ENCODE measurements around the gene DOCK8. TPM values are rescaled to one million over a fixed set of nuclear protein-coding genes. Genes with fewer than 3 reads are reported as not detected.

Gene DOCK8
- total RNA-seq, 1 donor from 2014 or later = 4.4 TPM

DNA sequence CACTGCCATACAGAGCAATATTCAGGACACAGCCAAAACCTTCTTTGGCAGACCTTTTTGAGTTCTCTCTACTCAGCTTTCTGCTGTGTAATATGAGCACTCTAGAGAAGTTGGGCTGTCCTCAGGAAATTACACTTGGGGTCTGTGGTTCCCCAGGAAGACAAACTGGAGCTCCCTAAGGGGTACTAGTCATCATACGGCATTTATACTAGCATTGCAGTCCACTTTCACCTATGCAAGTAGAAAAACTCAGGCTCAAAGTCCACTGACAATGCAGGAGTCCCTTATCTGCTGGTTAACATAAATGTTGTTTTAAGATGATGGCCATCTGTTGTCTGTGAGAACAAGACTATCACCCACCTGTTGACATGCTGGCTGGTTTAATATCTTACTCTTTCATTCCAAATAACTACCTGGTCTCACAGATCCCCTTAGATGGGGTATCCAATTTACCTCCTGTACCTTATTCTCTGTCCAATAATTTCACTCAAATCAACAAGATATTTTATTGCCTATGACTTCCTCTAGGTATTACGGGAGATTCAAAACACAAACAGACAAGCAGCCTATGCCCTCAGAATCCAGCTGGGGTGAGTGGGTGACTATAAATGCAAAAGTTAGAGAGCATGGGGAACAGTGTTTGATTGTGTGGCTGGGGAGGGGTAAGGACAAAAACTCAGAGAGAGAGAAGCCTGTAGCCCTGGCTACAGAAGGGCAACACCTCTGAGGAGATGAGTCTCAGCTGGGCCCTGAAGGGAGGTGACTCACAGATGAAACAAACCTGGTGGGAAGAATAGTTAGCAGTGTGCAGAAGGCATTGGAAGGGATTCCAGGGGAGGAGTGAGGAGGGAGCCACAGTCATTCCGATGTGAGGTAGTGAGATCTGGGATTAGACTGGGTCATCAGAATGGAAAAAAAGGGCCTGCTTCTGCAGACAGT, 10.2 kb downstream of the DOCK8 start:
- no peaks in the 10 kb centered on the region for H3K4me1 ChIP-seq (ENCODE audit: insufficient read depth, low read length)
- TF ChIP-seq EZH2 (IDR thresholded peaks at IDR 0.05; ENCODE audit: insufficient read depth, low read length) = no peak
- TF ChIP-seq, protein P1, sequence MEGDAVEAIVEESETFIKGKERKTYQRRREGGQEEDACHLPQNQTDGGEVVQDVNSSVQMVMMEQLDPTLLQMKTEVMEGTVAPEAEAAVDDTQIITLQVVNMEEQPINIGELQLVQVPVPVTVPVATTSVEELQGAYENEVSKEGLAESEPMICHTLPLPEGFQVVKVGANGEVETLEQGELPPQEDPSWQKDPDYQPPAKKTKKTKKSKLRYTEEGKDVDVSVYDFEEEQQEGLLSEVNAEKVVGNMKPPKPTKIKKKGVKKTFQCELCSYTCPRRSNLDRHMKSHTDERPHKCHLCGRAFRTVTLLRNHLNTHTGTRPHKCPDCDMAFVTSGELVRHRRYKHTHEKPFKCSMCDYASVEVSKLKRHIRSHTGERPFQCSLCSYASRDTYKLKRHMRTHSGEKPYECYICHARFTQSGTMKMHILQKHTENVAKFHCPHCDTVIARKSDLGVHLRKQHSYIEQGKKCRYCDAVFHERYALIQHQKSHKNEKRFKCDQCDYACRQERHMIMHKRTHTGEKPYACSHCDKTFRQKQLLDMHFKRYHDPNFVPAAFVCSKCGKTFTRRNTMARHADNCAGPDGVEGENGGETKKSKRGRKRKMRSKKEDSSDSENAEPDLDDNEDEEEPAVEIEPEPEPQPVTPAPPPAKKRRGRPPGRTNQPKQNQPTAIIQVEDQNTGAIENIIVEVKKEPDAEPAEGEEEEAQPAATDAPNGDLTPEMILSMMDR (IDR thresholded peaks at IDR 0.05; ENCODE audit: insufficient read depth, low read depth, low read length) = no peak
- H3K4me3 Mint-ChIP-seq (ENCODE audit: unreplicated experiment) = no peak overlapping the region
- H3K9me3 ChIP-seq (ENCODE audit: insufficient read depth, low read depth, low read length) = no peaks in the 10 kb centered on the region
- peaks cover 2% of the 10 kb centered on the region for H3K4me1 Mint-ChIP-seq (ENCODE audit: low read depth, unreplicated experiment)
- no peaks in the 10 kb centered on the region for H3K36me3 Mint-ChIP-seq (ENCODE audit: low read depth, unreplicated experiment)
- no peak for FAIRE-seq
- no peak overlapping the region for H3K27ac Mint-ChIP-seq (ENCODE audit: unreplicated experiment)
- H2AFZ ChIP-seq (ENCODE audit: low read depth, low read length) = no peak overlapping the region
- no peak overlapping the region for H3K4me2 ChIP-seq (ENCODE audit: low read length)
- H3K4me3 ChIP-seq (ENCODE audit: insufficient read depth, low read depth, low read length) = no peak overlapping the region
- H3K27me3 ChIP-seq (ENCODE audit: insufficient read depth, low read length) = no peaks in the 10 kb centered on the region
- H3K27me3 Mint-ChIP-seq (ENCODE audit: low read depth, unreplicated experiment) = no peaks in the 10 kb centered on the region
- H3K9ac ChIP-seq (ENCODE audit: low read length) = no peak overlapping the region
- no peak for DNase-seq (ENCODE audit: low read depth)
- no peak overlapping the region for H3K27ac ChIP-seq (ENCODE audit: low read depth, low read length)
- H3K79me2 ChIP-seq (ENCODE audit: insufficient read depth, low read length) = no peaks in the 10 kb centered on the region
- no peaks in the 10 kb centered on the region for H3K9me3 Mint-ChIP-seq (ENCODE audit: unreplicated experiment)
- no peaks in the 10 kb centered on the region for H4K20me1 ChIP-seq (ENCODE audit: insufficient read depth, low read length)
- no peaks in the 10 kb centered on the region for H3K36me3 ChIP-seq (ENCODE audit: insufficient read depth, low read length)

DNA sequence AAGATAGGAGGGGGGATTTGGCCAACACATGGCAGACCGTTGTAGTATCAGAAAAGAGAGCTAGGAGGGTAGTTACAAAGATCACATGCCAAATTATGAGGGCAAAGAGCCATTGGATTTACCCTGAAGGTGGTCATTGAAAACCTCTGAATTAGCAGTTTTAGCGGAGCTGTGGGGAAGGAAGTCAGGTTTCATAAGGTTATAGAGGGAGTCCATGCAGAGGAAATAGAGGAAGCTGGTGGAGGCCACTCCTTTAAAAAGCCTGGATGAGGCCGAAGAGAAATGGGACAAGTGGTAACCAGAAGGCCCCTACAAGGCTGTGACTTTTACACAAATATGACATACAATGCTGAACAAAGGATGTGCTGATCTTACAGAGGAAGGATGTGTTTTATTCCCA, 13.2 kb downstream of the DOCK8 start:
- no peaks in the 10 kb centered on the region for H4K20me1 ChIP-seq (ENCODE audit: insufficient read depth, low read length)
- Mint-ChIP-seq H3K36me3 (ENCODE audit: low read depth, unreplicated experiment) (no peaks in the 10 kb centered on the region), H3K9me3 (ENCODE audit: unreplicated experiment) (no peaks in the 10 kb centered on the region), H3K4me1 (ENCODE audit: low read depth, unreplicated experiment) (peaks cover 2% of the 10 kb centered on the region), H3K4me3 (ENCODE audit: unreplicated experiment) (no peak overlapping the region), H3K27me3 (ENCODE audit: low read depth, unreplicated experiment) (peaks cover 2% of the 10 kb centered on the region), H3K27ac (ENCODE audit: unreplicated experiment) (no peak overlapping the region)
- no peak overlapping the region for H3K27ac ChIP-seq (ENCODE audit: low read depth, low read length)
- no peaks in the 10 kb centered on the region for H3K36me3 ChIP-seq (ENCODE audit: insufficient read depth, low read length)
- no peaks in the 10 kb centered on the region for H3K27me3 ChIP-seq (ENCODE audit: insufficient read depth, low read length)
- H3K9me3 ChIP-seq (ENCODE audit: insufficient read depth, low read depth, low read length) = no peaks in the 10 kb centered on the region
- DNase-seq (ENCODE audit: low read depth) = no peak
- no peak overlapping the region for H3K4me3 ChIP-seq (ENCODE audit: insufficient read depth, low read depth, low read length)
- no peak overlapping the region for H3K4me2 ChIP-seq (ENCODE audit: low read length)
- FAIRE-seq = no peak
- H3K9ac ChIP-seq (ENCODE audit: low read length) = no peak overlapping the region
- TF ChIP-seq, protein P1 (IDR thresholded peaks at IDR 0.05; ENCODE audit: insufficient read depth, low read depth, low read length) = no peak
- TF ChIP-seq EZH2 (IDR thresholded peaks at IDR 0.05; ENCODE audit: insufficient read depth, low read length) = no peak
- H2AFZ ChIP-seq (ENCODE audit: low read depth, low read length) = no peak overlapping the region
- H3K4me1 ChIP-seq (ENCODE audit: insufficient read depth, low read length) = no peaks in the 10 kb centered on the region
- no peaks in the 10 kb centered on the region for H3K79me2 ChIP-seq (ENCODE audit: insufficient read depth, low read length)
